Liver (tissue), 9 donors: ENCODE results near the gene NOS1. TPM values are rescaled to one million over a fixed set of nuclear protein-coding genes. Genes with fewer than 3 reads are reported as not detected.

Experiments used
- DNase-seq: peaks from one replicate; pipeline ENCODE4 v3.0.0-alpha.2; 2017; ENCODE audit warnings: low spot score
- H3K27ac ChIP-seq, 2 donors: one replicate each; pipeline ENCODE4 v1.7.0; 2013; ENCODE audit warnings: inconsistent platforms in 2 of 2, low read length in 2 of 2, control low read depth in 1 of 2, low read depth in 1 of 2, mild to moderate bottlenecking in 1 of 2
- H3K27me3 ChIP-seq, 4 donors: one replicate each; pipeline versions ENCODE4 v1.6.1 to v1.7.0; 2013; ENCODE audit warnings: low read length in 3 of 4, inconsistent platforms in 1 of 4, mild to moderate bottlenecking in 1 of 4, moderate library complexity in 1 of 4; ENCODE audit not compliant: control insufficient read depth in 4 of 4, insufficient read depth in 4 of 4
- H3K36me3 ChIP-seq, 4 donors: one replicate each; pipeline versions ENCODE4 v1.6.1 to v1.7.0; 2013; ENCODE audit warnings: low read length in 3 of 4, mild to moderate bottlenecking in 3 of 4, low read depth in 1 of 4, moderate library complexity in 1 of 4; ENCODE audit not compliant: control insufficient read depth in 4 of 4, insufficient read depth in 3 of 4
- H3K4me1 ChIP-seq, 4 donors: one replicate each; pipeline versions ENCODE4 v1.6.1 to v1.7.0; 2013; ENCODE audit warnings: low read length in 3 of 4, mild to moderate bottlenecking in 3 of 4, moderate library complexity in 1 of 4; ENCODE audit not compliant: control insufficient read depth in 4 of 4, insufficient read depth in 4 of 4
- H3K4me3 ChIP-seq, 3 donors: one replicate each; pipeline versions ENCODE4 v1.6.1 to v1.7.0; 2013; ENCODE audit warnings: low read length in 3 of 3, control low read depth in 1 of 3, low read depth in 1 of 3, mild to moderate bottlenecking in 1 of 3
- H3K9ac ChIP-seq, 2 donors: one replicate each; pipeline ENCODE4 v1.7.0; 2013; ENCODE audit warnings: low read length in 2 of 2, mild to moderate bottlenecking in 2 of 2, moderate library complexity in 2 of 2, control low read depth in 1 of 2, low read depth in 1 of 2
- H3K9me3 ChIP-seq, 4 donors: one replicate each; pipeline versions ENCODE4 v1.6.1 to v1.7.0; 2013; ENCODE audit warnings: low read length in 3 of 4; ENCODE audit not compliant: control insufficient read depth in 4 of 4
- EGR1 ChIP-seq, 2 donors: IDR thresholded peaks; 2 replicates each; pipeline ENCODE4 v1.6.1; 2016 to 2018; ENCODE audit warnings: antibody characterized with exemption in 2 of 2, low read depth in 2 of 2
- FOXA1 ChIP-seq: IDR thresholded peaks from 2 replicates; pipeline ENCODE4 v1.6.1; 2016; ENCODE audit warnings: antibody characterized with exemption
- FOXA2 ChIP-seq: IDR thresholded peaks from 2 replicates; pipeline ENCODE4 v1.6.1; 2016; ENCODE audit warnings: antibody characterized with exemption
- GABPA ChIP-seq, 2 donors: IDR thresholded peaks in 1 of 2; conservative IDR thresholded peaks in 1 of 2; 2 replicates each; pipeline ENCODE4 v1.6.1; 2016; ENCODE audit warnings: antibody characterized with exemption in 2 of 2, mild to moderate bottlenecking in 1 of 2, moderate library complexity in 1 of 2
- HNF4A ChIP-seq, 2 donors: conservative IDR thresholded peaks; 2 replicates each; pipeline ENCODE4 v1.6.1; 2016; ENCODE audit warnings: antibody characterized with exemption in 2 of 2, mild to moderate bottlenecking in 2 of 2
- HNF4G ChIP-seq: IDR thresholded peaks from 2 replicates; pipeline ENCODE4 v1.6.1; 2016; ENCODE audit warnings: antibody characterized with exemption
- JUND ChIP-seq, 2 donors: IDR thresholded peaks; 2 replicates each; pipeline ENCODE4 v1.6.1; 2016; ENCODE audit warnings: antibody characterized with exemption in 2 of 2
- NR2F2 ChIP-seq: IDR thresholded peaks from 2 replicates; pipeline ENCODE4 v1.6.1; 2016; ENCODE audit warnings: antibody characterized with exemption
- RAD21 ChIP-seq, 2 donors: IDR thresholded peaks; 2 replicates each; pipeline ENCODE4 v1.6.1; 2016; ENCODE audit warnings: antibody characterized with exemption in 2 of 2, mild to moderate bottlenecking in 2 of 2
- RXRA ChIP-seq, 2 donors: IDR thresholded peaks; 2 replicates each; pipeline ENCODE4 v1.6.1; 2017 to 2018; ENCODE audit warnings: antibody characterized with exemption in 2 of 2, mild to moderate bottlenecking in 1 of 2
- SP1 ChIP-seq: IDR thresholded peaks from 2 replicates; pipeline ENCODE4 v1.6.1; 2018; ENCODE audit warnings: antibody characterized with exemption, mild to moderate bottlenecking
- TAF1 ChIP-seq: conservative IDR thresholded peaks from 2 replicates; pipeline ENCODE4 v1.6.1; 2016; ENCODE audit warnings: antibody characterized with exemption, mild to moderate bottlenecking
- YY1 ChIP-seq: IDR thresholded peaks from 2 replicates; pipeline ENCODE4 v1.6.1; 2016; ENCODE audit warnings: antibody characterized with exemption, mild to moderate bottlenecking
- WGBS: extraction: QIAGEN DNeasy Blood & Tissue Kit; methylation state at CpG from one replicate; pipeline ENCODE4 v1.1.7; 2013; 5-methylcytosine and 5-hydroxymethylcytosine counted together
- polyA plus RNA-seq, 2 donors: library from polyadenylated mRNA; stranded (reverse) in 1 of 2; unstranded in 1 of 2; fragments of 200-250 nt in 1 of 2; fragments of >200 nt in 1 of 2; fragmentation: Nextera tagmentation in 1 of 2; extraction: Ambion mirVana in 1 of 2; gene quantifications; one replicate each; pipeline versions ENCODE4 v1.2.1 to v1.2.3, GENCODE V29; 2013 to 2015
- total RNA-seq, 2 donors: library from RNA; depleted of rRNA; stranded (reverse); fragments of >200 nt; gene quantifications; one replicate each; pipeline ENCODE4 v1.2.3, GENCODE V29; 2014
- TF ChIP-seq, protein P1 (sequence below): IDR thresholded peaks from 2 replicates; pipeline ENCODE4 v1.6.1; 2016; ENCODE audit warnings: antibody characterized with exemption, mild to moderate bottlenecking
- TF ChIP-seq, protein P2 (sequence below): IDR thresholded peaks from 2 replicates; pipeline ENCODE4 v1.6.1; 2016; ENCODE audit warnings: antibody characterized with exemption
- TF ChIP-seq, protein P3 (sequence below): IDR thresholded peaks from 2 replicates; pipeline ENCODE4 v1.6.1; 2016; ENCODE audit warnings: antibody characterized with exemption
- TF ChIP-seq, protein P4 (sequence below): fragments of 150-350 bp; IDR thresholded peaks from 2 replicates; pipeline ENCODE4 v1.5.1; 2017; ENCODE audit warnings: improper control_type of control experiment, low read depth, low read length; ENCODE audit not compliant: missing input control
- TF ChIP-seq, protein P5 (sequence below): IDR thresholded peaks from 2 replicates; pipeline ENCODE4 v1.6.1; 2016; ENCODE audit warnings: antibody characterized with exemption
- donor health status: healthy.
- donor health status: healthy.
- donor health status: healthy.
- donor health status: healthy.
- donor health status: healthy.

NOS1 gene
- total and polyA plus RNA-seq, 4 donors = under 0.01 to 0.08 (median 0.01) TPM; not detected in 1

DNA sequence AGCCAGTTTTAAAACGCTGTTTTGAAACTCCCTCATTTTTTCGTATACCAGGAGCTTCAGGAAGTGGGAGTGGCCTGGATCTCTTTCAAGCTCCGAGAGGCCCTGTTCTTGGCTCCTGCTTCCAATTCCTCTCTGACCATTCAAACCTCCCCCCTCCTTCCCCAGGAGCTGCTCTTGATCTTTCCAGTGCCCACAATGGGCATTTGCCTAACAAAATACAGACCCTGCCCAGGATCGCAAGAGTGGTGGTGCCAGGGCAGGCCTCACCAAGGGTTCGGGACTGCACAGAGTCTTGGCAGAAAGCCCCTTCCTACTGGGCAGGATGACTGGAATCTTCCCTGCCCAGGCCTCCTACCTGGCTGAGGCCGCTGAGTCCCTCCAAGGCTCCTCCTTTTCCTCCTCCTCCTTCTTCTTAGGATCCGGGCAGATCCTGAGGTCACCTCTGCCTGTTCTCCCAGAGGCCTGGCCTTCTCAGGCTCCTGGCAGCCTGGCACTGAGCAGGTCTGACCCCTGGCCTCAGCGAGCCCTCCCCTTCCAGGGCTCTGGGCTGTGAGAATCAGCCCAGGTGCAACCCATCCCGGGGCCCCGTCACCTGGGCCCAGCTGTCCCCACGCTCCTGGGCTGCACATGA is 46.9 kb upstream of the NOS1 start:
- H3K4me3 ChIP-seq = no peak overlapping the region
- TF ChIP-seq RAD21 (IDR thresholded peaks at IDR 0.05) = peak; percentile 31 to 50
- no peak for TF ChIP-seq FOXA2
- TF ChIP-seq, protein P1, sequence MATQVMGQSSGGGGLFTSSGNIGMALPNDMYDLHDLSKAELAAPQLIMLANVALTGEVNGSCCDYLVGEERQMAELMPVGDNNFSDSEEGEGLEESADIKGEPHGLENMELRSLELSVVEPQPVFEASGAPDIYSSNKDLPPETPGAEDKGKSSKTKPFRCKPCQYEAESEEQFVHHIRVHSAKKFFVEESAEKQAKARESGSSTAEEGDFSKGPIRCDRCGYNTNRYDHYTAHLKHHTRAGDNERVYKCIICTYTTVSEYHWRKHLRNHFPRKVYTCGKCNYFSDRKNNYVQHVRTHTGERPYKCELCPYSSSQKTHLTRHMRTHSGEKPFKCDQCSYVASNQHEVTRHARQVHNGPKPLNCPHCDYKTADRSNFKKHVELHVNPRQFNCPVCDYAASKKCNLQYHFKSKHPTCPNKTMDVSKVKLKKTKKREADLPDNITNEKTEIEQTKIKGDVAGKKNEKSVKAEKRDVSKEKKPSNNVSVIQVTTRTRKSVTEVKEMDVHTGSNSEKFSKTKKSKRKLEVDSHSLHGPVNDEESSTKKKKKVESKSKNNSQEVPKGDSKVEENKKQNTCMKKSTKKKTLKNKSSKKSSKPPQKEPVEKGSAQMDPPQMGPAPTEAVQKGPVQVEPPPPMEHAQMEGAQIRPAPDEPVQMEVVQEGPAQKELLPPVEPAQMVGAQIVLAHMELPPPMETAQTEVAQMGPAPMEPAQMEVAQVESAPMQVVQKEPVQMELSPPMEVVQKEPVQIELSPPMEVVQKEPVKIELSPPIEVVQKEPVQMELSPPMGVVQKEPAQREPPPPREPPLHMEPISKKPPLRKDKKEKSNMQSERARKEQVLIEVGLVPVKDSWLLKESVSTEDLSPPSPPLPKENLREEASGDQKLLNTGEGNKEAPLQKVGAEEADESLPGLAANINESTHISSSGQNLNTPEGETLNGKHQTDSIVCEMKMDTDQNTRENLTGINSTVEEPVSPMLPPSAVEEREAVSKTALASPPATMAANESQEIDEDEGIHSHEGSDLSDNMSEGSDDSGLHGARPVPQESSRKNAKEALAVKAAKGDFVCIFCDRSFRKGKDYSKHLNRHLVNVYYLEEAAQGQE = no peak
- TF ChIP-seq, protein P2, sequence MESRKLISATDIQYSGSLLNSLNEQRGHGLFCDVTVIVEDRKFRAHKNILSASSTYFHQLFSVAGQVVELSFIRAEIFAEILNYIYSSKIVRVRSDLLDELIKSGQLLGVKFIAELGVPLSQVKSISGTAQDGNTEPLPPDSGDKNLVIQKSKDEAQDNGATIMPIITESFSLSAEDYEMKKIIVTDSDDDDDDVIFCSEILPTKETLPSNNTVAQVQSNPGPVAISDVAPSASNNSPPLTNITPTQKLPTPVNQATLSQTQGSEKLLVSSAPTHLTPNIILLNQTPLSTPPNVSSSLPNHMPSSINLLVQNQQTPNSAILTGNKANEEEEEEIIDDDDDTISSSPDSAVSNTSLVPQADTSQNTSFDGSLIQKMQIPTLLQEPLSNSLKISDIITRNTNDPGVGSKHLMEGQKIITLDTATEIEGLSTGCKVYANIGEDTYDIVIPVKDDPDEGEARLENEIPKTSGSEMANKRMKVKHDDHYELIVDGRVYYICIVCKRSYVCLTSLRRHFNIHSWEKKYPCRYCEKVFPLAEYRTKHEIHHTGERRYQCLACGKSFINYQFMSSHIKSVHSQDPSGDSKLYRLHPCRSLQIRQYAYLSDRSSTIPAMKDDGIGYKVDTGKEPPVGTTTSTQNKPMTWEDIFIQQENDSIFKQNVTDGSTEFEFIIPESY = no peak
- TF ChIP-seq JUND (IDR thresholded peaks at IDR 0.05) = no peak
- TF ChIP-seq RXRA (IDR thresholded peaks at IDR 0.05) = no peak
- peak; percentile 31 for TF ChIP-seq YY1
- peak in 1 of 2 donors; percentile 35 for TF ChIP-seq GABPA (IDR thresholded peaks at IDR 0.05 in 1 of 2, conservative IDR thresholded peaks at IDR 0.05 in 1 of 2)
- TF ChIP-seq FOXA1 = no peak
- peak; percentile 15 to 33 for TF ChIP-seq HNF4A (conservative IDR thresholded peaks at IDR 0.05)
- TF ChIP-seq TAF1 = no peak
- TF ChIP-seq NR2F2 = no peak
- no peak for TF ChIP-seq EGR1 (IDR thresholded peaks at IDR 0.05; ENCODE audit: low read depth in 2 of 2)
- peak; percentile 34 for TF ChIP-seq SP1
- TF ChIP-seq HNF4G = no peak
- TF ChIP-seq, protein P3, sequence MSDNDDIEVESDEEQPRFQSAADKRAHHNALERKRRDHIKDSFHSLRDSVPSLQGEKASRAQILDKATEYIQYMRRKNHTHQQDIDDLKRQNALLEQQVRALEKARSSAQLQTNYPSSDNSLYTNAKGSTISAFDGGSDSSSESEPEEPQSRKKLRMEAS = no peak
- TF ChIP-seq, protein P4, sequence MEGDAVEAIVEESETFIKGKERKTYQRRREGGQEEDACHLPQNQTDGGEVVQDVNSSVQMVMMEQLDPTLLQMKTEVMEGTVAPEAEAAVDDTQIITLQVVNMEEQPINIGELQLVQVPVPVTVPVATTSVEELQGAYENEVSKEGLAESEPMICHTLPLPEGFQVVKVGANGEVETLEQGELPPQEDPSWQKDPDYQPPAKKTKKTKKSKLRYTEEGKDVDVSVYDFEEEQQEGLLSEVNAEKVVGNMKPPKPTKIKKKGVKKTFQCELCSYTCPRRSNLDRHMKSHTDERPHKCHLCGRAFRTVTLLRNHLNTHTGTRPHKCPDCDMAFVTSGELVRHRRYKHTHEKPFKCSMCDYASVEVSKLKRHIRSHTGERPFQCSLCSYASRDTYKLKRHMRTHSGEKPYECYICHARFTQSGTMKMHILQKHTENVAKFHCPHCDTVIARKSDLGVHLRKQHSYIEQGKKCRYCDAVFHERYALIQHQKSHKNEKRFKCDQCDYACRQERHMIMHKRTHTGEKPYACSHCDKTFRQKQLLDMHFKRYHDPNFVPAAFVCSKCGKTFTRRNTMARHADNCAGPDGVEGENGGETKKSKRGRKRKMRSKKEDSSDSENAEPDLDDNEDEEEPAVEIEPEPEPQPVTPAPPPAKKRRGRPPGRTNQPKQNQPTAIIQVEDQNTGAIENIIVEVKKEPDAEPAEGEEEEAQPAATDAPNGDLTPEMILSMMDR = no peak
- TF ChIP-seq, protein P5, sequence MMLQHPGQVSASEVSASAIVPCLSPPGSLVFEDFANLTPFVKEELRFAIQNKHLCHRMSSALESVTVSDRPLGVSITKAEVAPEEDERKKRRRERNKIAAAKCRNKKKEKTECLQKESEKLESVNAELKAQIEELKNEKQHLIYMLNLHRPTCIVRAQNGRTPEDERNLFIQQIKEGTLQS = no peak
- no peaks in the 10 kb centered on the region for H3K36me3 ChIP-seq
- peaks cover 0 to 1% (median 0%) of the 10 kb centered on the region in 4 donors for H3K9me3 ChIP-seq
- H3K9ac ChIP-seq = no peak overlapping the region
- H3K4me1 ChIP-seq = peaks cover 7 to 11% (median 8%) of the 10 kb centered on the region in 4 donors
- no peak overlapping the region for H3K27ac ChIP-seq
- WGBS = 48% methylated on average over 11 of the region's 11 CpGs
- H3K27me3 ChIP-seq = no peaks in the 10 kb centered on the region
- DNase-seq = no peak
